ENCODE measurements around the gene ZNRF1. TPM values are rescaled to one million over a fixed set of nuclear protein-coding genes. Genes with fewer than 3 reads are reported as not detected.

Gene ZNRF1
- total and polyA plus RNA-seq, 10 donors: 1.4 to 13.4 (median 6.4) TPM

DNA sequence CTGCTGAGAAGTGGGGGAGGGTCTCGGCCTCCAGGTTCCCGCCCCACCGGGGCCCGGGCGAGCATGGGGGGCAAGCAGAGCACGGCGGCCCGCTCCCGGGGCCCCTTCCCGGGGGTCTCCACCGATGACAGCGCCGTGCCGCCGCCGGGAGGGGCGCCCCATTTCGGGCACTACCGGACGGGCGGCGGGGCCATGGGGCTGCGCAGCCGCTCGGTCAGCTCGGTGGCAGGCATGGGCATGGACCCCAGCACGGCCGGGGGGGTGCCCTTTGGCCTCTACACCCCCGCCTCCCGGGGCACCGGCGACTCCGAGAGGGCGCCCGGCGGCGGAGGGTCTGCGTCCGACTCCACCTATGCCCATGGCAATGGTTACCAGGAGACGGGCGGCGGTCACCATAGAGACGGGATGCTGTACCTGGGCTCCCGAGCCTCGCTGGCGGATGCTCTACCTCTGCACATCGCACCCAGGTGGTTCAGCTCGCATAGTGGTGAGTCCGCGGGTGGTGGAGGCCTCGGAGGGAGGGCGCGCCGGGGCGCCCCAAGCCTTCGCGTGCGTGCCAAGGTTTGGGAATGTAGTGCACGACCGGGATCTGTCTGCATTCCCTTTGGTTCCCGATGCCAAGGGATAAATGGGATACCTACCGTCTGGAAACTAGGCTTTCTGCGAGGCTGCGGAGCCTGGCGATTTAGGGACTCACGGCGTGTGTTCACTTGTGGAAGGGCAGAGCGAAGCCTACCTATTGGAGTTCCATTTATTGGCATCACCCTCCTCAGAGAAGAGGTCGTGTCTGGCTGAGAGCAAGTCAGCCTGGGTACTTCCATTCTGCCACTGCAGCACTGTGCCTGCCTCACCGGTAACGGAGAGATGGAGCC lies 1.0 kb downstream of the ZNRF1 start:
- Histone ChIP-seq H3K9me3 (no peaks in the 10 kb centered on the region), H3K27me3 (replicated peaks in 1 of 7) (peaks cover 0 to 39% (median 17%) of the 10 kb centered on the region in 7 donors), H3K4me1 (peaks cover 13 to 47% (median 27%) of the 10 kb centered on the region in 6 donors), H3K27ac (peak overlapping the region in 6 of 8 donors; percentile 44 to 83 (median 66)), H3K36me3 (no peaks in the 10 kb centered on the region), H3K4me3 (peak overlapping the region; percentile 51 to 85 (median 66))
- intact Hi-C loops (cut with DNase I; ENCODE audit: low total_unique reads): loop anchor here (2.0 kb wide), 1 partner anchor 107 kb away; no protein-coding TSS in a partner anchor
- peak in 1 of 3 donors; percentile 35 for TF ChIP-seq POLR2AphosphoS5 (IDR thresholded peaks at IDR 0.05)
- TF ChIP-seq POLR2A (IDR thresholded peaks at IDR 0.05): no peak
- 1 to 2% (median 2%) methylated on average over 20 to 71 of the region's 71 CpGs for WGBS, 5 donors
- peak; percentile 91 for DNase-seq

DNA sequence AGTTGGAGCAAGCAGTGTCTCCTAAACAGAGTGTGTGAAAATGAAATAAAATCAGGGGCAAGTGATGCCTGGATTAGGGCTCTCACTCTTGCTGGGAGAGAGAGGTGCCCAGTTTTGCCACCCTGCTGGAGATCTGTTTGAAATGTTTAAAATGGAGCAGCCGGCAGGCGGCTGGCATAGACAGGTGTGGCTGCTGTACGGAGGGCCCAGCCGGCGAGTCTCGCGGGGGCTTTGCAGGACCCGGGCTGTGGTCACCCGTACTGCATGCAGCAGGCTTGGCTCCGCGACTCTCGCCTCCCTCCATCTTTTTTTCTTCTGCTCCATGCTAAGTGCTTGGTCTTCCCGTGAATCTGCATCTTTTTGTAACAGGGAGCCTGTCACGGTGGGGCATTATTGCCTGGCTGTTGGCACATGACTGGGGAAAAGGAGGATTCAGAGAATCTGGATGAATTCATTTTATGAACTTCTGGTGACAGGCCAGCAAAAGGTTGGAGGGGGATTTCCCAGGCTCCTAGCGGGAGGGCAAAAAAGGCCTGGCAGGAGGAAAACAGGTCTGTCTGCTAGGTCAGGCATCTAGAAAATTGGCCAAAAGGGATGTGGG lies 1.8 kb downstream of the ZNRF1 start:
- WGBS, 5 donors: 10 to 32% (median 16%) methylated on average over 12 to 15 of the region's 15 CpGs
- intact Hi-C loops (cut with DNase I; ENCODE audit: low total_unique reads): no loop called here
- H3K9me3 ChIP-seq: no peaks in the 10 kb centered on the region
- DNase-seq: no peak
- H3K4me1 ChIP-seq: peaks cover 13 to 47% (median 27%) of the 10 kb centered on the region in 6 donors
- TF ChIP-seq POLR2A (IDR thresholded peaks at IDR 0.05) (no peak), POLR2AphosphoS5 (IDR thresholded peaks at IDR 0.05) (no peak)
- TF ChIP-seq, protein P1, sequence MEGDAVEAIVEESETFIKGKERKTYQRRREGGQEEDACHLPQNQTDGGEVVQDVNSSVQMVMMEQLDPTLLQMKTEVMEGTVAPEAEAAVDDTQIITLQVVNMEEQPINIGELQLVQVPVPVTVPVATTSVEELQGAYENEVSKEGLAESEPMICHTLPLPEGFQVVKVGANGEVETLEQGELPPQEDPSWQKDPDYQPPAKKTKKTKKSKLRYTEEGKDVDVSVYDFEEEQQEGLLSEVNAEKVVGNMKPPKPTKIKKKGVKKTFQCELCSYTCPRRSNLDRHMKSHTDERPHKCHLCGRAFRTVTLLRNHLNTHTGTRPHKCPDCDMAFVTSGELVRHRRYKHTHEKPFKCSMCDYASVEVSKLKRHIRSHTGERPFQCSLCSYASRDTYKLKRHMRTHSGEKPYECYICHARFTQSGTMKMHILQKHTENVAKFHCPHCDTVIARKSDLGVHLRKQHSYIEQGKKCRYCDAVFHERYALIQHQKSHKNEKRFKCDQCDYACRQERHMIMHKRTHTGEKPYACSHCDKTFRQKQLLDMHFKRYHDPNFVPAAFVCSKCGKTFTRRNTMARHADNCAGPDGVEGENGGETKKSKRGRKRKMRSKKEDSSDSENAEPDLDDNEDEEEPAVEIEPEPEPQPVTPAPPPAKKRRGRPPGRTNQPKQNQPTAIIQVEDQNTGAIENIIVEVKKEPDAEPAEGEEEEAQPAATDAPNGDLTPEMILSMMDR (IDR thresholded peaks at IDR 0.05 in 8 of 11, conservative IDR thresholded peaks at IDR 0.05 in 3 of 11): no peak
- H3K27me3 ChIP-seq (replicated peaks in 1 of 7): peaks cover 0 to 32% (median 17%) of the 10 kb centered on the region in 7 donors
- no peaks in the 10 kb centered on the region for H3K36me3 ChIP-seq
- no peak overlapping the region for H3K27ac ChIP-seq
- H3K4me3 ChIP-seq: peak overlapping the region; percentile 51 to 85 (median 66)

- H3K9me3 ChIP-seq: no peaks in the 10 kb centered on the region
- H3K27ac ChIP-seq: no peak overlapping the region
- H3K36me3 ChIP-seq: no peaks in the 10 kb centered on the region
- 30 to 47% (median 37%) methylated on average over 8 to 9 of the region's 9 CpGs for WGBS, 5 donors
- no peak for DNase-seq
- peaks cover 0 to 24% (median 17%) of the 10 kb centered on the region in 7 donors for H3K27me3 ChIP-seq (replicated peaks in 1 of 7)
- peaks cover 13 to 47% (median 27%) of the 10 kb centered on the region in 6 donors for H3K4me1 ChIP-seq
- intact Hi-C loops (cut with DNase I; ENCODE audit: low total_unique reads): no loop called here
- TF ChIP-seq, protein P1 (IDR thresholded peaks at IDR 0.05 in 8 of 11, conservative IDR thresholded peaks at IDR 0.05 in 3 of 11): no peak
- no peak for TF ChIP-seq POLR2AphosphoS5 (IDR thresholded peaks at IDR 0.05)
- TF ChIP-seq POLR2A (IDR thresholded peaks at IDR 0.05): no peak
- H3K4me3 ChIP-seq: no peak overlapping the region
Observed at GRCh38 chr16:75002474-75002873, 3.6 kb downstream of the ZNRF1 start.

GRCh38 chr16:75003931-75004330 lies 5.1 kb downstream of the ZNRF1 start:
- intact Hi-C loops (cut with DNase I; ENCODE audit: low total_unique reads): no loop called here
- Histone ChIP-seq H3K36me3 (no peaks in the 10 kb centered on the region), H3K4me3 (no peak overlapping the region), H3K4me1 (peaks cover 13 to 36% (median 20%) of the 10 kb centered on the region in 6 donors), H3K9me3 (no peaks in the 10 kb centered on the region), H3K27me3 (replicated peaks in 1 of 7) (peaks cover 0 to 20% (median 17%) of the 10 kb centered on the region in 7 donors), H3K27ac (no peak overlapping the region)
- DNase-seq: no peak
- TF ChIP-seq POLR2A (IDR thresholded peaks at IDR 0.05) (no peak), POLR2AphosphoS5 (IDR thresholded peaks at IDR 0.05) (no peak)
- TF ChIP-seq, protein P1 (IDR thresholded peaks at IDR 0.05 in 8 of 11, conservative IDR thresholded peaks at IDR 0.05 in 3 of 11): no peak
- WGBS, 5 donors: 91 to 97% (median 95%) methylated on average over 5 of the region's 5 CpGs
